ENCODE results near the gene PRR19. TPM values are rescaled to one million over a fixed set of nuclear protein-coding genes. Genes with fewer than 3 reads are reported as not detected.
"Not testable (repeated sequence)": the region's sequence is repeated elsewhere in the genome, so short reads cannot be mapped to it uniquely, and the experiment has no call there.

The PRR19 gene
- 0.13 and 0.51 TPM in 2 replicates for total RNA-seq

- no peak for DNase-seq (ENCODE audit: low read depth in 2 of 2)
Measured at GRCh38 chr19:42301646-42302203, at the start of gene PRR19. TSS of gene PRR19 (plus strand) at chr19:42302132. CDS start at chr19:42309585, 7,453 bp downstream.

GRCh38 chr19:42252365-42253244 lies 49.3 kb upstream of the PRR19 start:
- peak in 1 of 2 donors; percentile 28 for DNase-seq (ENCODE audit: low read depth in 2 of 2)

- DNase-seq (ENCODE audit: low read depth in 2 of 2), result peak in 1 of 2 donors; percentile 60
Measured at GRCh38 chr19:42253245-42254088, 48.5 kb upstream of the PRR19 start.

GRCh38 chr19:42254089-42254849 lies 47.7 kb upstream of the PRR19 start:
- peak in 1 of 2 donors; percentile 69 for DNase-seq (ENCODE audit: low read depth in 2 of 2)

- DNase-seq (ENCODE audit: low read depth in 2 of 2), result peak; percentile 73 to 93
Measured at GRCh38 chr19:42254850-42255765, 46.8 kb upstream of the PRR19 start, which contains the start of gene ERF. TSS of gene ERF (minus strand) at chr19:42255128. CDS start at chr19:42254999, 129 bp downstream.

GRCh38 chr19:42255766-42256745 lies 45.9 kb upstream of the PRR19 start:
- peak in 1 of 2 donors; percentile 67 for DNase-seq (ENCODE audit: low read depth in 2 of 2)

- not testable (repeated sequence) for DNase-seq (ENCODE audit: low read depth in 2 of 2)
Measured at GRCh38 chr19:42257842-42258241, 44.1 kb upstream of the PRR19 start.

- no peak for DNase-seq (ENCODE audit: low read depth in 2 of 2)
Measured at GRCh38 chr19:42261763-42262162, 40.2 kb upstream of the PRR19 start.

GRCh38 chr19:42266105-42266504 lies 35.8 kb upstream of the PRR19 start:
- DNase-seq (ENCODE audit: low read depth in 2 of 2), result not testable (repeated sequence)

- DNase-seq (ENCODE audit: low read depth in 2 of 2), result not testable (repeated sequence)
Measured at GRCh38 chr19:42266928-42267603, 34.9 kb upstream of the PRR19 start.

- no peak for DNase-seq (ENCODE audit: low read depth in 2 of 2)
Measured at GRCh38 chr19:42267644-42268141, 34.2 kb upstream of the PRR19 start.

GRCh38 chr19:42268142-42268703 lies 33.7 kb upstream of the PRR19 start:
- DNase-seq (ENCODE audit: low read depth in 2 of 2), result peak; percentile 99 to 100

GRCh38 chr19:42268704-42269477 lies 33.0 kb upstream of the PRR19 start, which contains the start of gene CIC:
TSS of gene CIC (plus strand) at chr19:42269252. CDS start at chr19:42271784, 2,532 bp downstream.
- DNase-seq (ENCODE audit: low read depth in 2 of 2), result peak; percentile 100

- no peak for DNase-seq (ENCODE audit: low read depth in 2 of 2)
Measured at GRCh38 chr19:42269478-42270345, 32.2 kb upstream of the PRR19 start.

- DNase-seq (ENCODE audit: low read depth in 2 of 2), result peak in 1 of 2 donors; percentile 77
Measured at GRCh38 chr19:42270346-42271044, 31.4 kb upstream of the PRR19 start.

Data from dermis microvascular lymphatic vessel endothelial cell (primary cell).